GM23338 (cell line): ENCODE measurements around the gene SHC4. TPM values are rescaled to one million over a fixed set of nuclear protein-coding genes. Genes with fewer than 3 reads are reported as not detected.

ENCODE experiments used
- ATAC-seq: fragments of 200-7000 bp; cut with Tn5 transposase; 3 replicates; pipeline ENCODE4 v1.9.1; 2020
- DNase-seq: peaks from one replicate; pipeline ENCODE4 v3.0.0-alpha.2; 2015; ENCODE audit warnings: low spot score
- H2AFZ ChIP-seq: fragments of 200-600 bp; sonication (generic); 2 replicates; pipeline ENCODE4 v1.8.0; 2016; ENCODE audit warnings: antibody characterized with exemption, mild to moderate bottlenecking, moderate library complexity
- H3F3A ChIP-seq: fragments of 200-600 bp; sonication (generic); replicated peaks from 2 replicates; pipeline ENCODE4 v1.8.0; 2017; ENCODE audit warnings: antibody characterized with exemption, mixed run types, low read depth
- H3K27ac ChIP-seq: fragments of 200-600 bp; sonication (generic); 2 replicates; pipeline ENCODE4 v1.6.1; 2016; ENCODE audit warnings: low read depth
- H3K27me3 ChIP-seq: fragments of 200-600 bp; sonication (generic); 2 replicates; pipeline ENCODE4 v1.8.0; 2016; ENCODE audit warnings: mild to moderate bottlenecking, mixed run types, moderate library complexity; ENCODE audit not compliant: insufficient read depth
- H3K36me3 ChIP-seq: fragments of 200-600 bp; sonication (generic); 2 replicates; pipeline ENCODE4 v1.8.0; 2016; ENCODE audit warnings: mild to moderate bottlenecking; ENCODE audit not compliant: insufficient read depth
- H3K4me1 ChIP-seq: fragments of 200-600 bp; sonication (generic); 2 replicates; pipeline ENCODE4 v1.8.0; 2016; ENCODE audit warnings: mild to moderate bottlenecking, moderate library complexity; ENCODE audit not compliant: insufficient read depth
- H3K4me2 ChIP-seq: fragments of 200-600 bp; sonication (generic); 2 replicates; pipeline ENCODE4 v1.7.1; 2017; ENCODE audit warnings: mixed run types
- H3K4me3 ChIP-seq: fragments of 200-600 bp; sonication (generic); 2 replicates; pipeline ENCODE4 v1.6.1; 2016; ENCODE audit warnings: mixed run types
- H3K79me2 ChIP-seq: fragments of 200-600 bp; sonication (generic); replicated peaks from 2 replicates; pipeline ENCODE4 v1.8.0; 2017; ENCODE audit warnings: mild to moderate bottlenecking; ENCODE audit not compliant: insufficient read depth
- H3K9me2 ChIP-seq: fragments of 200-600 bp; sonication (generic); 2 replicates; pipeline ENCODE4 v1.8.0; 2017; ENCODE audit not compliant: insufficient read depth
- H4K20me1 ChIP-seq: fragments of 200-600 bp; sonication (generic); replicated peaks from 2 replicates; pipeline ENCODE4 v1.8.0; 2017; ENCODE audit warnings: mild to moderate bottlenecking; ENCODE audit not compliant: insufficient read depth
- H3K27ac Mint-ChIP-seq: 2 replicates; pipeline ENCODE4 v1.8.0; 2020; ENCODE audit warnings: inconsistent platforms, mild to moderate bottlenecking, moderate library complexity, mixed read lengths
- H3K27me3 Mint-ChIP-seq: 3 replicates; pipeline ENCODE4 v1.8.0; 2022; ENCODE audit warnings: low read depth, mild to moderate bottlenecking, moderate library complexity, mixed read lengths, inconsistent platforms; ENCODE audit not compliant: insufficient read depth, poor library complexity
- H3K36me3 Mint-ChIP-seq: 3 replicates; pipeline ENCODE4 v1.8.0; 2021; ENCODE audit warnings: low read depth, mild to moderate bottlenecking, inconsistent platforms, moderate library complexity, mixed read lengths
- H3K4me1 Mint-ChIP-seq: 3 replicates; pipeline ENCODE4 v1.8.0; 2020; ENCODE audit warnings: mild to moderate bottlenecking, inconsistent platforms, mixed read lengths
- H3K4me3 Mint-ChIP-seq: 3 replicates; pipeline ENCODE4 v1.8.0; 2021; ENCODE audit warnings: moderate library complexity, mild to moderate bottlenecking, inconsistent platforms, mixed read lengths
- H3K9me3 Mint-ChIP-seq: 3 replicates; pipeline ENCODE4 v1.8.0; 2020; ENCODE audit warnings: moderate library complexity, mild to moderate bottlenecking, inconsistent platforms, mixed read lengths
- CTCF ChIP-seq, 2 experiments: fragments of 200-600 bp in 1 of 2; sonication (generic) in 1 of 2; conservative IDR thresholded peaks; 2 replicates each; pipeline versions ENCODE4 v1.5.1 to v1.6.1; 2016 to 2017; ENCODE audit warnings: antibody characterized with exemption in 2 of 2, low read depth in 2 of 2, mild to moderate bottlenecking in 2 of 2, moderate library complexity in 1 of 2
- ETS1 ChIP-seq: IDR thresholded peaks from 2 replicates; pipeline ENCODE4 v1.6.1; 2016; ENCODE audit warnings: antibody characterized with exemption
- EZH2 ChIP-seq: fragments of 200-600 bp; sonication (generic); IDR thresholded peaks from one replicate; pipeline ENCODE4 v1.8.0; 2017; ENCODE audit warnings: antibody characterized with exemption, mild to moderate bottlenecking, low read depth; ENCODE audit not compliant: unreplicated experiment
- EZH2phosphoT487 ChIP-seq: fragments of 200-600 bp; sonication (generic); IDR thresholded peaks from one replicate; pipeline ENCODE4 v1.8.1; 2018; ENCODE audit warnings: antibody characterized with exemption; ENCODE audit not compliant: unreplicated experiment
- NANOG ChIP-seq: IDR thresholded peaks from 2 replicates; pipeline ENCODE4 v1.6.1; 2016; ENCODE audit warnings: antibody characterized with exemption, borderline replicate concordance
- POLR2AphosphoS5 ChIP-seq: IDR thresholded peaks from 2 replicates; pipeline ENCODE4 v1.6.1; 2016; ENCODE audit warnings: antibody characterized with exemption, low read depth
- REST ChIP-seq: IDR thresholded peaks from one replicate; pipeline ENCODE4 v1.6.1; 2018; ENCODE audit warnings: antibody characterized with exemption; ENCODE audit not compliant: unreplicated experiment
- STAT1 ChIP-seq: IDR thresholded peaks from one replicate; pipeline ENCODE4 v1.6.1; 2016; ENCODE audit warnings: antibody characterized with exemption; ENCODE audit not compliant: unreplicated experiment
- ZNF331 ChIP-seq: fragments of 250-450 bp; sonication (Bioruptor Pico); IDR thresholded peaks from 2 replicates; pipeline ENCODE4 v1.5.0; 2020; ENCODE audit warnings: low read depth, mild to moderate bottlenecking, moderate library complexity
- ZNF462 ChIP-seq: fragments of 250-450 bp; sonication (Bioruptor Pico); IDR thresholded peaks from 2 replicates; pipeline ENCODE4 v1.5.0; 2020; ENCODE audit warnings: mild to moderate bottlenecking, moderate library complexity
- polyA plus RNA-seq: library from polyadenylated mRNA; unstranded; fragments of >200 nt; fragmentation: Nextera tagmentation; extraction: Ambion mirVana; gene quantifications from 2 replicates; pipeline ENCODE4 v1.2.1, GENCODE V29; 2016
- total RNA-seq: library from RNA; depleted of rRNA; stranded (reverse); fragments of >200 nt; shearing (Covaris generic); gene quantifications from 2 replicates; pipeline ENCODE4 v1.2.3, GENCODE V29; 2014

The SHC4 gene
- total and polyA plus RNA-seq, 2 experiments from 2014 or later, result 0.21 to 0.32 TPM

- no peak for TF ChIP-seq ZNF462 (CRISPR knock-in tag)
- TF ChIP-seq STAT1, result no peak
Observed at GRCh38 chr15:48876057-48876456, 87.7 kb downstream of the SHC4 start (continued).

GRCh38 chr15:48875241-48875960 lies 88.3 kb downstream of the SHC4 start:
- no peak for ATAC-seq
- peaks cover 21% of the 10 kb centered on the region for H3K79me2 ChIP-seq
- H3K4me3 Mint-ChIP-seq, result no peak overlapping the region
- TF ChIP-seq NANOG, result no peak
- TF ChIP-seq STAT1, result no peak
- no peak for TF ChIP-seq REST
- no peak for TF ChIP-seq ETS1
- no peak for TF ChIP-seq EZH2
- TF ChIP-seq EZH2phosphoT487, result no peak
- TF ChIP-seq POLR2AphosphoS5, result no peak
- no peak for TF ChIP-seq CTCF (conservative IDR thresholded peaks at IDR 0.05; ENCODE audit: low read depth in 2 of 2)
- no peak for TF ChIP-seq ZNF331 (CRISPR knock-in tag)

More at GRCh38 chr15:48875241-48875960, 88.3 kb downstream of the SHC4 start:
- H3K4me1 Mint-ChIP-seq, result peaks cover 11% of the 10 kb centered on the region
- peaks cover 5% of the 10 kb centered on the region; the same call in 2 of the 3 replicates for H3K36me3 Mint-ChIP-seq
- H3K27me3 Mint-ChIP-seq, result peaks cover 8% of the 10 kb centered on the region
- H3K27ac Mint-ChIP-seq, result no peak overlapping the region
- no peaks in the 10 kb centered on the region for H4K20me1 ChIP-seq
- H3K27me3 ChIP-seq, result no peaks in the 10 kb centered on the region
- no peak overlapping the region for H3K4me3 ChIP-seq
- H2AFZ ChIP-seq, result no peak overlapping the region
- no peak overlapping the region for H3K27ac ChIP-seq
- 0 out of 3 replicates have a peak, but pooled peaks cover 2% of the 10 kb centered on the region for H3K9me3 Mint-ChIP-seq
- no peaks in the 10 kb centered on the region for H3K36me3 ChIP-seq
- H3F3A ChIP-seq, result no peaks in the 10 kb centered on the region
- H3K4me2 ChIP-seq, result no peak overlapping the region
- H3K4me1 ChIP-seq, result peaks cover 20% of the 10 kb centered on the region
- H3K9me2 ChIP-seq, result no peaks in the 10 kb centered on the region
- DNase-seq, result no peak
